H9 (cell line): ENCODE results near the gene STX16. TPM values are rescaled to one million over a fixed set of nuclear protein-coding genes. Genes with fewer than 3 reads are reported as not detected.

Experiments used
- DNase-seq: peaks from one replicate; pipeline ENCODE4 v3.0.0-alpha.2; 2017
- H2AFZ ChIP-seq: one replicate; pipeline ENCODE4 v1.6.1; 2013; ENCODE audit warnings: mild to moderate bottlenecking, low read length, control low read depth, moderate library complexity
- H2AK5ac ChIP-seq: 2 replicates; pipeline ENCODE4 v1.6.1; 2013; ENCODE audit warnings: low read length, control low read depth, mixed read lengths; ENCODE audit not compliant: insufficient read length
- H2BK120ac ChIP-seq: one replicate; pipeline ENCODE4 v1.6.1; 2013; ENCODE audit warnings: low read depth, mild to moderate bottlenecking, low read length, control low read depth, inconsistent platforms; ENCODE audit not compliant: poor library complexity, severe bottlenecking
- H2BK12ac ChIP-seq: 2 replicates; pipeline ENCODE4 v1.6.1; 2013; ENCODE audit warnings: low read length, control low read depth, mixed read lengths, low read depth; ENCODE audit not compliant: insufficient read length
- H2BK15ac ChIP-seq: 2 replicates; pipeline ENCODE4 v1.6.1; 2013; ENCODE audit warnings: low read depth, low read length, control low read depth
- H2BK20ac ChIP-seq: one replicate; pipeline ENCODE4 v1.6.1; 2013; ENCODE audit warnings: low read depth, mild to moderate bottlenecking, low read length, control low read depth, inconsistent platforms; ENCODE audit not compliant: poor library complexity, severe bottlenecking
- H2BK5ac ChIP-seq: 2 replicates; pipeline ENCODE4 v1.6.1; 2013; ENCODE audit warnings: low read length, control low read depth, mixed read lengths; ENCODE audit not compliant: insufficient read length
- H3K14ac ChIP-seq: 2 replicates; pipeline ENCODE4 v1.6.1; 2013; ENCODE audit warnings: low read length, control low read depth; ENCODE audit not compliant: insufficient read depth
- H3K18ac ChIP-seq: 2 replicates; pipeline ENCODE4 v1.6.1; 2013; ENCODE audit warnings: low read depth, mild to moderate bottlenecking, mixed read lengths, low read length, control low read depth; ENCODE audit not compliant: insufficient read length
- H3K23ac ChIP-seq: 2 replicates; pipeline ENCODE4 v1.6.1; 2013; ENCODE audit warnings: low read length, control low read depth, mixed read lengths, low read depth; ENCODE audit not compliant: insufficient read length
- H3K23me2 ChIP-seq: 2 replicates; pipeline ENCODE4 v1.6.1; 2013; ENCODE audit warnings: low read depth, mild to moderate bottlenecking, mixed read lengths, low read length, control low read depth; ENCODE audit not compliant: insufficient read length, poor library complexity, severe bottlenecking
- H3K27ac ChIP-seq: 2 replicates; pipeline ENCODE4 v1.5.1; 2013; ENCODE audit warnings: low read length, control low read depth, mixed read lengths, low read depth; ENCODE audit not compliant: insufficient read length
- H3K27me3 ChIP-seq: 2 replicates; pipeline ENCODE4 v1.6.1; 2013; ENCODE audit warnings: low read length, control low read depth, inconsistent platforms; ENCODE audit not compliant: insufficient read depth
- H3K4ac ChIP-seq: 2 replicates; pipeline ENCODE4 v1.6.1; 2013; ENCODE audit warnings: low read depth, mild to moderate bottlenecking, control low read depth, inconsistent platforms, low read length, moderate library complexity
- H3K4me1 ChIP-seq: 2 replicates; pipeline ENCODE4 v1.6.1; 2013; ENCODE audit warnings: low read length, control low read depth, inconsistent platforms; ENCODE audit not compliant: insufficient read depth
- H3K4me2 ChIP-seq: 2 replicates; pipeline ENCODE4 v1.6.1; 2013; ENCODE audit warnings: low read length, control low read depth, mixed read lengths; ENCODE audit not compliant: insufficient read length, insufficient read depth
- H3K56ac ChIP-seq: 2 replicates; pipeline ENCODE4 v1.6.1; 2013; ENCODE audit warnings: low read depth, mild to moderate bottlenecking, mixed read lengths, low read length, control low read depth; ENCODE audit not compliant: insufficient read length
- H3K79me1 ChIP-seq: 2 replicates; pipeline ENCODE4 v1.6.1; 2013; ENCODE audit warnings: low read depth, mild to moderate bottlenecking, moderate library complexity, low read length, control low read depth, inconsistent platforms; ENCODE audit not compliant: insufficient read depth, poor library complexity, severe bottlenecking
- H3K79me2 ChIP-seq: 2 replicates; pipeline ENCODE4 v1.6.1; 2013; ENCODE audit warnings: low read length, control low read depth, inconsistent platforms; ENCODE audit not compliant: insufficient read depth
- H3K9ac ChIP-seq: 2 replicates; pipeline ENCODE4 v1.6.1; 2013; ENCODE audit warnings: low read length, control low read depth, mixed read lengths; ENCODE audit not compliant: insufficient read length; ENCODE audit errors: extremely low read depth
- H3K9me3 ChIP-seq: one replicate; pipeline ENCODE4 v1.6.1; 2013; ENCODE audit warnings: low read depth, low read length, inconsistent platforms; ENCODE audit not compliant: control insufficient read depth
- H3T11ph ChIP-seq: one replicate; pipeline ENCODE4 v1.6.1; 2013; ENCODE audit warnings: mild to moderate bottlenecking, low read length, control low read depth, inconsistent platforms
- H4K20me1 ChIP-seq: one replicate; pipeline ENCODE4 v1.6.1; 2013; ENCODE audit not compliant: control insufficient read depth, insufficient read length, insufficient read depth
- H4K5ac ChIP-seq: 2 replicates; pipeline ENCODE4 v1.6.1; 2013; ENCODE audit warnings: low read depth, mild to moderate bottlenecking, mixed read lengths, low read length, control low read depth; ENCODE audit not compliant: insufficient read length
- H4K8ac ChIP-seq: replicated peaks from 2 replicates; pipeline ENCODE4 v1.6.1; 2013; ENCODE audit warnings: low read length, control low read depth, mixed read lengths, low read depth; ENCODE audit not compliant: insufficient read length
- H4K91ac ChIP-seq: 2 replicates; pipeline ENCODE4 v1.6.1; 2013; ENCODE audit warnings: low read depth, mild to moderate bottlenecking, moderate library complexity, mixed read lengths, low read length, control low read depth; ENCODE audit not compliant: insufficient read length
- H3K27ac Mint-ChIP-seq, 3 experiments: 2 replicates in 2 of 3; 3 replicates in 1 of 3; pipeline ENCODE4 v1.8.0; 2020 to 2021; ENCODE audit warnings: mixed read lengths in 3 of 3, mild to moderate bottlenecking in 1 of 3, moderate library complexity in 1 of 3
- H3K27me3 Mint-ChIP-seq: 2 replicates; pipeline ENCODE4 v1.8.0; 2021; ENCODE audit warnings: low read depth, mild to moderate bottlenecking, moderate library complexity, mixed read lengths
- H3K36me3 Mint-ChIP-seq, 3 experiments: 2 replicates in 2 of 3; 3 replicates in 1 of 3; pipeline ENCODE4 v1.8.0; 2020 to 2021; ENCODE audit warnings: low read depth in 3 of 3, mixed read lengths in 3 of 3; ENCODE audit not compliant: insufficient read depth in 1 of 3
- H3K4me1 Mint-ChIP-seq, 2 experiments: 2 replicates each; pipeline ENCODE4 v1.8.0; 2020; ENCODE audit warnings: mixed read lengths in 2 of 2
- H3K4me3 Mint-ChIP-seq, 2 experiments: 2 replicates in 1 of 2; 3 replicates in 1 of 2; pipeline ENCODE4 v1.8.0; 2020 to 2021; ENCODE audit warnings: mild to moderate bottlenecking in 2 of 2, mixed read lengths in 2 of 2, moderate library complexity in 1 of 2
- H3K9me3 Mint-ChIP-seq, 2 experiments: 2 replicates in 1 of 2; 3 replicates in 1 of 2; pipeline ENCODE4 v1.8.0; 2020; ENCODE audit warnings: mild to moderate bottlenecking in 2 of 2, mixed read lengths in 2 of 2, moderate library complexity in 1 of 2
- CTCF ChIP-seq: fragments of 200-600 bp; sonication (generic); conservative IDR thresholded peaks from 3 replicates; pipeline ENCODE4 v1.8.0; 2021; ENCODE audit warnings: antibody characterized with exemption, mild to moderate bottlenecking
- WGBS: extraction: QIAGEN DNeasy Blood & Tissue Kit; methylation state at CpG from one replicate; pipeline ENCODE4 v1.1.7; 2013; ENCODE audit warnings: missing lambda C conversion rate, low lambda C conversion rate, mixed read lengths; ENCODE audit not compliant: insufficient read length; ENCODE audit errors: extremely low coverage; 5-methylcytosine and 5-hydroxymethylcytosine counted together
- total RNA-seq: library from RNA; stranded (reverse); gene quantifications from 2 replicates; pipeline ENCODE4 v1.2.1, GENCODE V29; 2021

STX16 gene
- total RNA-seq, 1 experiment from 2014 or later: 87.8 TPM

DNA sequence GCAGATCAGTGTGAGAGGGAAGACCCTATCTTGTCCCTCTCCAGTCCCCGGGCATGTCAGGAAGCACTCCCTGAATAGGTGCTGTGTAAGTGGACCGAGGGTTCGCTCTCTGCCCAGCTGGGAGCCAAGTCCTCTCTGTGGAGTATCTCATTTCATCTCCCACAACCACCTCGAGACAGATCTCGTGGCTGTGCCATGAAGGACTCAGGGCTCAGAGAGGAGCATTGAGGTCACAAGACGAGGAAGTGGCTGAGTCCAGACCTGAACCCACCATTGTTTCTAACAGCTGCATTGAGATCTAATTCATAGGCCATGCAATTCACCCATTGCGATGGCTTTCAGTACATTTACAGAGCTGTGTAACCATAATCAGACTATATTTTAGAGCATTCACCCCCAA lies 34.7 kb upstream of the STX16 start:
- H2BK120ac ChIP-seq: no peak overlapping the region
- no CpG with 5 or more reads among the region's 7 CpGs for WGBS
- H3K56ac ChIP-seq: no peak overlapping the region

More for the DNA sequence above, 34.7 kb upstream of the STX16 start:
- Mint-ChIP-seq H3K27ac (no peak overlapping the region), H3K9me3 (peaks cover 6 to 33% of the 10 kb centered on the region in 2 experiments), H3K27me3 (peaks cover 36% of the 10 kb centered on the region), H3K36me3 (peaks cover 0 to 25% (median 4%) of the 10 kb centered on the region in 3 experiments; a peak in 5 of 7 replicates), H3K4me3 (no peak overlapping the region), H3K4me1 (peaks cover 16 to 19% of the 10 kb centered on the region in 2 experiments)
- Histone ChIP-seq H3K4me1 (no peaks in the 10 kb centered on the region), H3K9ac (no peak overlapping the region), H2BK20ac (no peak overlapping the region), H3K18ac (no peak overlapping the region), H2AK5ac (no peak overlapping the region), H3K79me2 (no peaks in the 10 kb centered on the region), H4K20me1 (no peaks in the 10 kb centered on the region), H3K14ac (no peak overlapping the region), H4K5ac (no peak overlapping the region), H2BK15ac (no peak overlapping the region), H3K9me3 (no peaks in the 10 kb centered on the region), H4K8ac (no peak overlapping the region), H3K23ac (no peak overlapping the region), H3K27ac (no peak overlapping the region), H3K27me3 (no peaks in the 10 kb centered on the region; the same call in 1 of the 2 replicates), H4K91ac (no peak overlapping the region), H2BK12ac (no peak overlapping the region), H2BK5ac (no peak overlapping the region), H3K23me2 (no peaks in the 10 kb centered on the region), H3K4me2 (no peak overlapping the region), H2AFZ (no peak overlapping the region), H3K79me1 (no peaks in the 10 kb centered on the region), H3K4ac (no peak overlapping the region), H3T11ph (no peak overlapping the region)
- no peak for TF ChIP-seq CTCF
- no peak for DNase-seq
